RWPE1 (cell line): ENCODE measurements around the gene ZSCAN5A.

Experiments used
- CTCF ChIA-PET: fragments of 350-600 bp; sonication (Branson Sonifier 250); formaldehyde crosslinking; extraction: SDS; loops from one replicate; lab custom pipeline; 2021; lab: Yijun Ruan, JAX
- POLR2A ChIA-PET: fragments of 400-600 bp; formaldehyde crosslinking; extraction: SDS; loops from one replicate; lab custom pipeline; 2020; ENCODE audit warnings: antibody characterized with exemption; ENCODE audit not compliant: low non-redundant PET; lab: Yijun Ruan, JAX
- DNase-seq: peaks from one replicate; pipeline ENCODE4 v3.0.0; 2012; ENCODE audit warnings: low spot score
- H3K27ac ChIP-seq: fragments of 450-650 bp; 2 replicates; pipeline ENCODE4 v1.5.1; 2017
- TF ChIP-seq, protein P1 (sequence below): fragments of 450-650 bp; conservative IDR thresholded peaks from 2 replicates; pipeline ENCODE4 v1.5.1; 2017; ENCODE audit warnings: low read depth, mild to moderate bottlenecking

The ZSCAN5A gene

DNA sequence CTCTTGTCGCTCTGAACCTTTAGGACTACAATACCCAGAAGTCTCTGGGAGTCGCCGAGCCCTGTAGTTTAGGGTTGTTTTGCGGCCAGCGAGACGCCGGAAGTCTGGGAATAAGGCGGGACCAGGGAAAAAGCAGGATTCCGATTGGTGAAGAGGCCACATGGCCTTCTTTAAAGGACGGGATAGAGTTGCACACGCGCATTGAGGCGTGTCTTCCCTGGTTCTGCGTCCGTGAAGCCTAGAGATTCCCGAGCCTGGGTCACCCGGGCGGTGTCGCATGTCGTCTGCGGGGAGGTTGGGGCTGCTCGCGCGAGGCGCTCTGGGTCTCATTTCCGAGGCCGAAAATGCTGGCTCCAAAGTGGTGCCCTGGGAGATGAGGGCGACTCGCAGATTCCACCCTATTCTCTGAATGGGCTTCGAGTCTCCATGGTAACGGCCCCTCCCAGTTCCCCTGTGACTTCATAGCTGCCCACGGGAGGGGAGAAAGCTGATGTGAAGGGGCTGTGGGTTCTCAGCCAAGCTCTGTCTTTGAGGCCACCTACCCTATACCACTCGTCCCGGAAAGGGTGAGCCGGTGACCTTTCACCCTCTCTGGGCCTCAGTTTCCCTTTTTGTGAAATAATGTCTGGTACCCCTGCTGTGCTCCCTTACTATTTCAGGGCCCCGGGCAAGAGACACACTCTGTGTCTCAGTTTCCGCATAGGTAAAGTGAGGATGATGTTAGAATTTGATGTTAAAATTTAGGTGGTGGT lies 614 bp upstream of the ZSCAN5A start:
- CTCF ChIA-PET, result interaction anchor here (1.0 to 1.2 kb wide), 2 partner anchors 62 to 683 kb away, joined by 3 to 8 read pairs; no protein-coding TSS in a partner anchor
- TF ChIP-seq, protein P1, sequence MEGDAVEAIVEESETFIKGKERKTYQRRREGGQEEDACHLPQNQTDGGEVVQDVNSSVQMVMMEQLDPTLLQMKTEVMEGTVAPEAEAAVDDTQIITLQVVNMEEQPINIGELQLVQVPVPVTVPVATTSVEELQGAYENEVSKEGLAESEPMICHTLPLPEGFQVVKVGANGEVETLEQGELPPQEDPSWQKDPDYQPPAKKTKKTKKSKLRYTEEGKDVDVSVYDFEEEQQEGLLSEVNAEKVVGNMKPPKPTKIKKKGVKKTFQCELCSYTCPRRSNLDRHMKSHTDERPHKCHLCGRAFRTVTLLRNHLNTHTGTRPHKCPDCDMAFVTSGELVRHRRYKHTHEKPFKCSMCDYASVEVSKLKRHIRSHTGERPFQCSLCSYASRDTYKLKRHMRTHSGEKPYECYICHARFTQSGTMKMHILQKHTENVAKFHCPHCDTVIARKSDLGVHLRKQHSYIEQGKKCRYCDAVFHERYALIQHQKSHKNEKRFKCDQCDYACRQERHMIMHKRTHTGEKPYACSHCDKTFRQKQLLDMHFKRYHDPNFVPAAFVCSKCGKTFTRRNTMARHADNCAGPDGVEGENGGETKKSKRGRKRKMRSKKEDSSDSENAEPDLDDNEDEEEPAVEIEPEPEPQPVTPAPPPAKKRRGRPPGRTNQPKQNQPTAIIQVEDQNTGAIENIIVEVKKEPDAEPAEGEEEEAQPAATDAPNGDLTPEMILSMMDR, result no peak
- H3K27ac ChIP-seq, result peak overlapping the region; percentile 95
- POLR2A ChIA-PET, result interaction anchor here (0.6 kb wide), 2 partner anchors 34 to 220 kb away, joined by 3 to 10 read pairs; no protein-coding TSS in a partner anchor
- DNase-seq, result peak; percentile 99

- TF ChIP-seq, protein P1, result no peak
- ChIA-PET CTCF (interaction anchor here (1.0 to 1.2 kb wide), 2 partner anchors 61 to 681 kb away, joined by 3 to 8 read pairs; no protein-coding TSS in a partner anchor), POLR2A (interaction anchor here (0.7 kb wide), 1 partner anchor 59 kb away, joined by 3 read pairs; no protein-coding TSS in a partner anchor)
- H3K27ac ChIP-seq, result peak overlapping the region; percentile 95
- no peak for DNase-seq
Observed at GRCh38 chr19:56314018-56314380, 640 bp downstream of the ZSCAN5A start.

GRCh38 chr19:56312787-56313657 lies 1.6 kb downstream of the ZSCAN5A start:
- POLR2A ChIA-PET, result no interaction called here
- no peak overlapping the region for H3K27ac ChIP-seq

DNA sequence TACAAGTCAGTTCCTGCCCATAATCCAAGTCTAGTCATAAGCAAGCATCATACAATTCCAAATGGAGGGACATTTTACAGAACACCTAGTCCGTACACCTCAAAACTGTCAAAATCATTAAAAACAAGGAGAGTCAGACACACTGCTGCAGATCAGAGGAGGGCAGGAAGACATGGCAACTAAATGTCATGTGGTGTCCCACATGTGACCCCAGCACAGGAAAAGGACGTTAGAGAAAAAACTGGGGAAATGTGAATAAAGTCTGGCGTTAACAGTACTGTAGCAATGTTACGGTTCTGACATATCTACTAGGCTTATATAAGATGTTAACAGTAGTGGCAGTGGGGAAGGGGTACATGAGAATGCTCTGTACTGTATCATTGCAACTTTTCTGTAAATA lies 2.3 kb downstream of the ZSCAN5A start:
- POLR2A ChIA-PET, result no interaction called here
- CTCF ChIA-PET, result no interaction called here
- H3K27ac ChIP-seq, result no peak overlapping the region
- TF ChIP-seq, protein P1, result no peak
- DNase-seq, result no peak

More at GRCh38 chr19:56312787-56313657, 1.6 kb downstream of the ZSCAN5A start:
- DNase-seq, result no peak
- TF ChIP-seq, protein P1, result no peak
- CTCF ChIA-PET, result no interaction called here

GRCh38 chr19:56310462-56310861 lies 4.2 kb downstream of the ZSCAN5A start:
- POLR2A ChIA-PET, result no interaction called here
- CTCF ChIA-PET, result interaction anchor here (0.6 to 2.4 kb wide), 7 partner anchors 8 to 231 kb away, joined by 3 to 19 read pairs (median 4); no protein-coding TSS in a partner anchor
- DNase-seq, result no peak
- TF ChIP-seq, protein P1, result no peak
- H3K27ac ChIP-seq, result no peak overlapping the region
